Osteocyte (in vitro differentiated cells): ENCODE results near the gene ZEB1. TPM values are rescaled to one million over a fixed set of nuclear protein-coding genes. Genes with fewer than 3 reads are reported as not detected.
A peak's percentile ranks its signal among the peaks of the same experiment; 100 is the strongest.

Experiments used
- DNase-seq: peaks from one replicate; pipeline ENCODE4 v3.0.0; 2021; ENCODE audit warnings: mixed read lengths; ENCODE audit not compliant: unreplicated experiment; ENCODE audit errors: extremely low spot score
- H3K27ac Mint-ChIP-seq: one replicate; pipeline ENCODE4 v1.8.0; 2021; ENCODE audit warnings: mild to moderate bottlenecking, mixed read lengths; ENCODE audit not compliant: unreplicated experiment
- H3K27me3 Mint-ChIP-seq: one replicate; pipeline ENCODE4 v1.8.0; 2021; ENCODE audit warnings: mixed read lengths; ENCODE audit not compliant: unreplicated experiment
- H3K36me3 Mint-ChIP-seq: one replicate; pipeline ENCODE4 v1.8.0; 2021; ENCODE audit warnings: mixed read lengths; ENCODE audit not compliant: unreplicated experiment
- H3K4me1 Mint-ChIP-seq: one replicate; pipeline ENCODE4 v1.8.0; 2021; ENCODE audit warnings: mixed read lengths; ENCODE audit not compliant: unreplicated experiment
- H3K4me3 Mint-ChIP-seq: one replicate; pipeline ENCODE4 v1.8.0; 2021; ENCODE audit warnings: mild to moderate bottlenecking, moderate library complexity, mixed read lengths; ENCODE audit not compliant: unreplicated experiment
- H3K9me3 Mint-ChIP-seq: one replicate; pipeline ENCODE4 v1.8.0; 2021; ENCODE audit warnings: mixed read lengths; ENCODE audit not compliant: unreplicated experiment
- CTCF ChIP-seq: fragments of 200-600 bp; sonication (generic); IDR thresholded peaks from 2 replicates; pipeline ENCODE4 v1.5.0; 2021; ENCODE audit warnings: antibody characterized with exemption, mild to moderate bottlenecking, moderate library complexity
- total RNA-seq: library from RNA; stranded (reverse); gene quantifications from 2 replicates; pipeline ENCODE4 v1.2.1, GENCODE V29; 2021

Gene ZEB1
- total RNA-seq, 1 donor from 2014 or later = 54.4 TPM

- peaks cover 29% of the 10 kb centered on the region for H3K4me1 Mint-ChIP-seq
- H3K36me3 Mint-ChIP-seq = no peaks in the 10 kb centered on the region
- DNase-seq = no peak
- no peaks in the 10 kb centered on the region for H3K27me3 Mint-ChIP-seq
- TF ChIP-seq CTCF = no peak
- H3K9me3 Mint-ChIP-seq = no peaks in the 10 kb centered on the region
- peak overlapping the region; percentile 95 for H3K27ac Mint-ChIP-seq
- peak overlapping the region; percentile 98 for H3K4me3 Mint-ChIP-seq
These were observed 1.2 kb upstream of the ZEB1 start for GRCh38 chr10:31317652-31318381.

- H3K4me3 Mint-ChIP-seq = peak overlapping the region; percentile 98
- no peaks in the 10 kb centered on the region for H3K27me3 Mint-ChIP-seq
- no peak for TF ChIP-seq CTCF
- peak; percentile 86 for DNase-seq
- H3K9me3 Mint-ChIP-seq = no peaks in the 10 kb centered on the region
- peak overlapping the region; percentile 95 for H3K27ac Mint-ChIP-seq
- H3K4me1 Mint-ChIP-seq = peaks cover 30% of the 10 kb centered on the region
- no peaks in the 10 kb centered on the region for H3K36me3 Mint-ChIP-seq
These were observed 598 bp upstream of the ZEB1 start for GRCh38 chr10:31318382-31318853.

GRCh38 chr10:31319602-31320549 is 860 bp downstream of the ZEB1 start:
- H3K4me1 Mint-ChIP-seq = peaks cover 30% of the 10 kb centered on the region
- no peaks in the 10 kb centered on the region for H3K9me3 Mint-ChIP-seq
- TF ChIP-seq CTCF = peak; percentile 4
- no peaks in the 10 kb centered on the region for H3K27me3 Mint-ChIP-seq
- H3K36me3 Mint-ChIP-seq = no peaks in the 10 kb centered on the region
- peak; percentile 84 for DNase-seq
- peak overlapping the region; percentile 87 for H3K27ac Mint-ChIP-seq
- peak overlapping the region; percentile 98 for H3K4me3 Mint-ChIP-seq

GRCh38 chr10:31320550-31321211 is 1.7 kb downstream of the ZEB1 start:
- DNase-seq = no peak
- H3K36me3 Mint-ChIP-seq = no peaks in the 10 kb centered on the region
- H3K4me3 Mint-ChIP-seq = peak overlapping the region; percentile 91
- H3K9me3 Mint-ChIP-seq = no peaks in the 10 kb centered on the region
- H3K4me1 Mint-ChIP-seq = peaks cover 28% of the 10 kb centered on the region
- peak; percentile 15 for TF ChIP-seq CTCF
- peak overlapping the region; percentile 87 for H3K27ac Mint-ChIP-seq
- H3K27me3 Mint-ChIP-seq = no peaks in the 10 kb centered on the region
